Endothelial cell (in vitro differentiated cells): ENCODE results near the gene C14orf132. TPM values are rescaled to one million over a fixed set of nuclear protein-coding genes. Genes with fewer than 3 reads are reported as not detected.

ENCODE experiments used
- DNase-seq: peaks from one replicate; pipeline ENCODE4 v3.0.0; 2021; ENCODE audit warnings: low spot score
- H3K27ac Mint-ChIP-seq: one replicate; pipeline ENCODE4 v1.8.0; 2021; ENCODE audit warnings: mixed read lengths, inconsistent platforms; ENCODE audit not compliant: unreplicated experiment
- H3K27me3 Mint-ChIP-seq: one replicate; pipeline ENCODE4 v1.8.0; 2021; ENCODE audit warnings: mild to moderate bottlenecking, moderate library complexity, mixed read lengths, inconsistent platforms; ENCODE audit not compliant: unreplicated experiment
- H3K36me3 Mint-ChIP-seq: one replicate; pipeline ENCODE4 v1.8.0; 2021; ENCODE audit warnings: mild to moderate bottlenecking, low read depth, mixed read lengths, inconsistent platforms; ENCODE audit not compliant: unreplicated experiment
- H3K4me1 Mint-ChIP-seq: one replicate; pipeline ENCODE4 v1.8.0; 2021; ENCODE audit warnings: mild to moderate bottlenecking, mixed read lengths, inconsistent platforms; ENCODE audit not compliant: unreplicated experiment
- H3K4me3 Mint-ChIP-seq: one replicate; pipeline ENCODE4 v1.8.0; 2021; ENCODE audit warnings: mild to moderate bottlenecking, mixed read lengths, inconsistent platforms; ENCODE audit not compliant: unreplicated experiment
- H3K9me3 Mint-ChIP-seq: one replicate; pipeline ENCODE4 v1.8.0; 2021; ENCODE audit warnings: mixed read lengths, inconsistent platforms; ENCODE audit not compliant: unreplicated experiment
- CTCF ChIP-seq: fragments of 200-600 bp; sonication (generic); IDR thresholded peaks from one replicate; pipeline ENCODE4 v1.5.0; 2021; ENCODE audit warnings: antibody characterized with exemption; ENCODE audit not compliant: unreplicated experiment
- total RNA-seq: library from RNA; stranded (reverse); fragmentation: NEBNext Ultra II Directional; extraction: Animal tissue kit (Norgen Biotek cat#: 25700); gene quantifications from one replicate; pipeline ENCODE4 v1.2.1, GENCODE V29; 2021; ENCODE audit not compliant: unreplicated experiment

C14orf132 gene
- total RNA-seq, 1 donor from 2014 or later, result 4.4 TPM

DNA sequence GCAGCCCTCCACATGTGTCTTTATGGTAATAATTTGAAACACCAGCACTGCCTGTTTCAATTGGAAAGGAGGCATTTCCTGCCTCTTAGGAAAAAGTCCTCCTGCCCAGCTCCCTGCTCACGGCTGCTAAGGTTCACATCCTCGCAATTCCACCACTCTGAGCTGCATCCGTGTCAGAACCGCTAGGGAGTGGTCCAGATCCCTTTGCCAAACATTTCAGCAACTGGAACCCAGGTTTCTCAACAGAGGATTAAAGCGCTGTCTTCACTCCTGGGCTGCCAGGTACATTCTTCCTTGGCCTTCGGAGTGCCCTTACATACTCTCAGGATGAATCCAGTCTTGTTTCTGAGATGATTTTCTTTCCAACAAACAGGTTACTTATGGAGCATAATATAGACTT lies 23.3 kb downstream of the C14orf132 start:
- no peak overlapping the region for H3K4me3 Mint-ChIP-seq
- H3K27ac Mint-ChIP-seq, result no peak overlapping the region
- H3K4me1 Mint-ChIP-seq, result no peaks in the 10 kb centered on the region
- no peak for DNase-seq
- no peak for TF ChIP-seq CTCF
- no peaks in the 10 kb centered on the region for H3K9me3 Mint-ChIP-seq
- H3K36me3 Mint-ChIP-seq, result no peaks in the 10 kb centered on the region
- peaks cover 6% of the 10 kb centered on the region for H3K27me3 Mint-ChIP-seq

DNA sequence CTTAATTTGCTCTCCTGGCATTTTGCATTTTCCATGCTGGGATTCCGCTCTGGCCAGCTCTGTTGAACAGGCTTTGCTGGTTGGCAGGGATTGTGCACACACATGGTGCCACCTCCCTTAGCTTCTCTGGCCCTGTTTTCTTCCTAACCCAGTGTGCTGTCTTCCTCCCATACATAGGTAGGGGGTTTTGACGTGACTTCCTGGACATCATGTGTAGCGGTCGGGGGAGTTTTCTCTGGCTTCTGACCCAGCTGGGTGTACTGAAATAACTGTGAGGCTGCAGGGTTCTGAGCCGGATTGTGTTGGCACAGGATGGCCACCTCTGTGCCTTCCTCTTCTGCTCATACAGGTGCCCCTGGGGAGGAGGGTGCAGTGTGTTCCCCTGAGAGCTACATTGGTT lies 25.7 kb downstream of the C14orf132 start:
- no peaks in the 10 kb centered on the region for H3K4me1 Mint-ChIP-seq
- no peaks in the 10 kb centered on the region for H3K36me3 Mint-ChIP-seq
- no peaks in the 10 kb centered on the region for H3K9me3 Mint-ChIP-seq
- TF ChIP-seq CTCF, result no peak
- H3K27ac Mint-ChIP-seq, result no peak overlapping the region
- no peak overlapping the region for H3K4me3 Mint-ChIP-seq
- H3K27me3 Mint-ChIP-seq, result peaks cover 6% of the 10 kb centered on the region
- no peak for DNase-seq

DNA sequence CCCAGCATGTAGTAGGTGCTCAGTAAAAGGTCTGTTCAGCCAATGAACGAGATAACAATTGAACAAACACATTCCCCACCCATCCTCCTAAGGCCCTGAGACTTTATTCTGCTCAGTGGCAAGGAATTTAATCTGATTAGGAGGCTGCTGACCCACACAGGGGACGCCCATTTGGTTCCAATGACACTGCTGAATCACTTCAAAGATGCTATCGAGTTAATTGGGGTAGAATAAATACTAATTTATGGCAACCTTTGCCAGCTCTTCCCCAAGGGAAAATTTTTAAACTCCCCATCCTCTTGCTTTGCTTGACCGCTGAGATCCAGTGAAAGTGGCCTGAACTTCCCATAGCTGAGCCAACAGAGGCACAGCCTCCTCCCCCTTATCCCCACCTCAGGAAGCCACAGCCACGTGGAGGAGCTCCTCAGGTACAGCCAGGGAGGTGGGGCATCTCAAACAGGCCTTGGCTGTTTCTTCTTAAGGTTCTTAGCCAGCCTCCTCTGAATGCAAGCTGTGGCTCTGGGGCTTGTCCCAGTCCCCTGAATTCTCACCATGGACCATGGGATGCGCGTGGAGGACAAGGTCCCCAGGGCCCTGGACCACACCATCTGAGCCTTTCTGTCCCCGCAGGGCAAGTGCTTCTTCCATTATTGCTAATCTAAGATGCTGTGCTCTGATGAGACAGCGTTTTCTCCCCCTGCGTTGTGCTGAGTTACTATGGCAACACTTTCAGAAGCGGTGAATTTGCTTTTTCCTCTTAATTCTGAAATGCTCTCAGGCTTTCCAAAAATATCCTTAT lies 26.7 kb downstream of the C14orf132 start:
- H3K27me3 Mint-ChIP-seq, result peaks cover 6% of the 10 kb centered on the region
- no peaks in the 10 kb centered on the region for H3K36me3 Mint-ChIP-seq
- H3K27ac Mint-ChIP-seq, result no peak overlapping the region
- no peaks in the 10 kb centered on the region for H3K9me3 Mint-ChIP-seq
- H3K4me3 Mint-ChIP-seq, result no peak overlapping the region
- TF ChIP-seq CTCF, result no peak
- H3K4me1 Mint-ChIP-seq, result no peaks in the 10 kb centered on the region
- no peak for DNase-seq

GRCh38 chr14:96066976-96067375 lies 27.8 kb downstream of the C14orf132 start:
- no peaks in the 10 kb centered on the region for H3K9me3 Mint-ChIP-seq
- H3K4me1 Mint-ChIP-seq, result no peaks in the 10 kb centered on the region
- H3K4me3 Mint-ChIP-seq, result no peak overlapping the region
- TF ChIP-seq CTCF, result no peak
- no peak overlapping the region for H3K27ac Mint-ChIP-seq
- DNase-seq, result no peak
- H3K36me3 Mint-ChIP-seq, result no peaks in the 10 kb centered on the region
- peaks cover 6% of the 10 kb centered on the region for H3K27me3 Mint-ChIP-seq
